HG02840 (cell line): Measurements from ENCODE around the gene BIRC5.
"Not testable (repeated sequence)": the region's sequence is repeated elsewhere in the genome, so short reads cannot be mapped to it uniquely, and the experiment has no call there.

Source experiments
- ATAC-seq: cut with Tn5 transposase; IDR thresholded peaks from one replicate; pipeline ENCODE4 v1.9.1; 2021; ENCODE audit warnings: mild to moderate bottlenecking, moderate library complexity, moderate number of reproducible peaks; ENCODE audit not compliant: unreplicated experiment, low FRiP score

BIRC5 gene

GRCh38 chr17:78237401-78238012 lies 23.5 kb downstream of the BIRC5 start:
- ATAC-seq: no peak

GRCh38 chr17:78238823-78239488 lies 24.9 kb downstream of the BIRC5 start:
- no peak for ATAC-seq

GRCh38 chr17:78239489-78239931 lies 25.5 kb downstream of the BIRC5 start:
- ATAC-seq: no peak

- no peak for ATAC-seq
These were observed 26.1 kb downstream of the BIRC5 start for GRCh38 chr17:78240012-78240655.

GRCh38 chr17:78240839-78241238 lies 26.8 kb downstream of the BIRC5 start:
- no peak for ATAC-seq

- no peak for ATAC-seq
These were observed 27.4 kb downstream of the BIRC5 start for GRCh38 chr17:78241277-78242023.

- no peak for ATAC-seq
These were observed 28.1 kb downstream of the BIRC5 start for GRCh38 chr17:78242024-78242742.

GRCh38 chr17:78247304-78247703 lies 33.3 kb downstream of the BIRC5 start:
- ATAC-seq: no peak

- ATAC-seq: no peak
These were observed 34.2 kb downstream of the BIRC5 start for GRCh38 chr17:78248051-78248914.

- no peak for ATAC-seq
These were observed 35.2 kb downstream of the BIRC5 start for GRCh38 chr17:78249074-78249817.

GRCh38 chr17:78249818-78250806 lies 36.1 kb downstream of the BIRC5 start:
- no peak for ATAC-seq

- no peak for ATAC-seq
These were observed 37.1 kb downstream of the BIRC5 start for GRCh38 chr17:78250891-78251772.

GRCh38 chr17:78251773-78252103 lies 37.7 kb downstream of the BIRC5 start:
- no peak for ATAC-seq

- ATAC-seq: no peak
These were observed 38.1 kb downstream of the BIRC5 start for GRCh38 chr17:78252111-78252634.

GRCh38 chr17:78252701-78253635 lies 38.9 kb downstream of the BIRC5 start:
- no peak for ATAC-seq

GRCh38 chr17:78253636-78253945 lies 39.5 kb downstream of the BIRC5 start:
- ATAC-seq: not testable (repeated sequence)
